Ovary (tissue), 3 donors: ENCODE results near the gene CADPS2.

ENCODE experiments used
- CTCF ChIP-seq, 3 donors: fragments of 450-650 bp in 2 of 3; fragments of 200-600 bp in 1 of 3; IDR thresholded peaks; one replicate each; pipeline versions ENCODE4 v1.5.1 to v1.8.0; 2016 to 2022; ENCODE audit warnings: antibody characterized with exemption in 3 of 3, mild to moderate bottlenecking in 1 of 3
- POLR2A ChIP-seq: fragments of 450-650 bp; IDR thresholded peaks from one replicate; pipeline ENCODE4 v1.6.1; 2017; ENCODE audit warnings: antibody characterized with exemption, mild to moderate bottlenecking, moderate library complexity
- donor health status: DM: no; HTN: no; CAD: no.

GRCh38 chr7:122604251-122604650, 282.0 kb downstream of the CADPS2 start:
- TF ChIP-seq POLR2A: no peak
- no peak for TF ChIP-seq CTCF (IDR thresholded peaks at IDR 0.05)
